ENCODE measurements around the gene SPATA24.
"Not testable (repeated sequence)": the region's sequence is repeated elsewhere in the genome, so short reads cannot be mapped to it uniquely, and the experiment has no call there.

SPATA24 gene

DNA sequence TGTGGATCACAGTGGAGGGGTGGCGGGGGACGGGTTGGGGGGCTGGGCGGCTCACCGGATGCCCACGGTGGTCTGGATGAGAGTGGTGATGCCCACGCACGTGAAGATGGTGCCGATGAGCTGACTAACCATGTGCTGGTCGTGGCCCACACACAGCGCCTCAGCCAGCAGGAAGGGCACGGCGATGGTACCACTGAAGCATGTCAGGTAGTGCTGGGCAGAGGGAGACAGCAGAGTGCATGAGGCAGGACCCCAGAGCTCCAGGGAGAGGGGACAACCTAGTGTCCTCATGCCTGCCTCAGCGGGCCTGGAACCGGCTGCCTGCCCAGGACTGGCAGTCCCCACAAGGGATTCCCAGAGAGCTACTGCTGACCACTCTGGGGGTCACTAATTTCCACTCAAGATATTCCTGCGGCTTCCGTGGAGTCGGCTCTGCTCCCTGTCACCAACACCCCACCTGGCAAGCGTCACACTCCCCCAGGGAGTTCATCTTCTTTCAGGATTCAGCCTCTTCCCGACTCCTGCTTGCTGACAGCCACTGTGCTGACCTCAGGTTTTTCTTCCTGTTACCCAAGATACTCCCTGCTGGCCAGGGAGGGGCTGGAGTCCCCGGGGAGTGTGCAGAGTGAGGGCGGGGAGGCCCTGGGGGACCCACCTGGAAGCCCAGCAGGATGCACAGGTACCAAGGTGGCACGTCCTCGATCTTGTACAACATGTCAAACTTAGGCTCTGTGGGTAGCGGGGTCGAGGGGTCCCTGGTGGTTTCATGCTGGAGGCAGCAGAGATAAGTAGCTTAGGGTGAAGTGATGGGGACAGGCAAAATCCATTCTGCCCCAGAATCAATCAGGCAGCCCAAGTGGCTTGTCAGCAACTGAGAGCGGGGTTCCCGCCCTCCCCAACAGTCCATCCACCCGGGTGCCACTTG is 21.8 kb downstream of the SPATA24 start:
- no peak for DNase-seq

DNA sequence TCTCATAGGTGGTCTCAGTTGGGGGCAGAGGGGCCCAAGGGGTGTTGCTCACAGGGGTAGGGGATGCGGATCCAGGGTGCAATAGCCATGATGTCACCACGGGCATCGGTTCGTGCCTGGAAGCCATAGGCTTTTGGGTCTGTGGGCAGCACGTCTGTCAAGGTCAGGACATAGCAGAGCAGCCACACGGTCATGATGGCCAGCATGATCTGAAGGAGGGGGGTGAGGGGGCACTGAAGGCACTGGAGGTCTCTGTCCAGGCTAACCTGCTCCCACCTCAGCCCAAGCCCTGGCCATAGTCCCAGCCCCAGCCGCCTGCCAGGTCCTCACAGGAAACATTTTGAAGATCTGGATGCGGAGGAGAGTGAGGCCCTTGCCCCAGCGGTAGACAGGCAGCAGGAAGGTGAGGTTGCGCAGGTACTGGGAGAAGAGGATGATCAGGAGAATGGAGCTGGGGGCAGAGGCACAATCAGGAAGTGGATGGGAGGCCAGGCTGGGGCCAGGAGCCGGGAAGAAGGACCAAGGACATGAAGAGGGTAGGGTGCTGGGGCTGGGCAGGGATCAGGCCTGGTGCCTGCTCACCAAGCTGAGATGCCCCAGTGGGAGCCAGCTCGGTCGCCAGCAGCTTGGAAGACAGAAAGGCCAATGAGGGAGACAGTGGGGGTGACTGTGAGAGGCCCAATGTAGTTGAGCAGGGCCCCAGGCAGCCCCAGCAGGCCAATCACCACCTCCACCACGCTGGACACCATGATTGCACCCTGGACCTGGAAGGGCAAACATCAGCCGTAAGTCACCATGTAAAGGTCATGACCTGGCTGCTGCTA is 24.1 kb downstream of the SPATA24 start:
- no peak for DNase-seq

DNA sequence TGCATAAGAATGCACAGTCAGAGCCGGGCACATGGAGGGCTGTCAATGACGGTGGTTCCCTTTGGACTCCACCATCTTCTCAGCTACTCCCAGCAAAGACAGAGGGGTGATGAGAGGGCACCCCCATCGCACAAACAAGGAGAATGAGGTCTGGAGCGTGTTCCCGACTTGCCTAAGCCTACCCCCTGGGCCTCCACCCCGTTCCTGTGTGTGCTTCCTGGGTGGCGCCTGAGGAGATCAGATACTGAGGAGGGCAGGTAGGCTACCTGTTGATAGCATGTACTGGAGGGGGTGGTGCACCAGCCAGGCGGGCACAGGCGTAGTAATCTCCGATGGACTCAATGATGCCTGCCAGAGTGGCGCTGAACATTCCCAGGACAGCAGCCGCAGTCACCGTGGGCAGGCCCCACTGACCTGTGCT is 24.9 kb downstream of the SPATA24 start:
- no peak for DNase-seq

DNA sequence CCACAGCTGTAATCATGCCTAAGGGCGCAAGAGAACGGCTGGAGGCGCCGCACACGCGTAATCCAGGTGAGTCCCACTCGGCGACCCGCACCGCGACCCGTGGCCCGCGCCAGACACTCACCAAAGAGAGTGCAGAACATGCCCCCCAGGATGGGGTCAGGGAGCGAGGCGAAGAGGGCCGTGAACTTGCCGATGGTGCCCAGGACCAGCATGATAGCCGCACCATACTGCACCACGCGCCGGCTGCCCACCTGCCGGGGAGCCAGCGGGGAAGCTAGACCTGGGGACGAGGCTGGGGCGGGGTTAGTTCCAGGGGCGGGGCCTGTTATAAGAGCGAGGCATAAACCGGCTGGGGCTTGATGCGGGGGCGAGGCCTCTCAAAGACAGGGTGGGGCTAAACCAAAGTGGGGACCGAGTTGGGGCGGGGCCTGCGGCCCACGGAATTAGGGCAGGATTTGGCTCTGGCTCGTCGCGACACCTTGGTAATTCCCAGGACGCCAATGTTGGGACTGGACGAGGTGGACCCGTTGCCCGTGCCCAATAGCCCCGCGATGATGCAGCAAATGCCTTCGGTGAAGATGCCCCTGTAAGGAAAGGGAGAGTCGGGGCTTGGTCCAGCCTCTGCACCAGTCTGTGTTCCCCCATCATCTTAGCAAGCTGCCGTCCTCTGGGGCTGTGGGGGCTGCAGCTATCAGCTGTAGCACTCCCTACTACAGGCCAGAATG is 25.6 kb downstream of the SPATA24 start:
- DNase-seq, result no peak

DNA sequence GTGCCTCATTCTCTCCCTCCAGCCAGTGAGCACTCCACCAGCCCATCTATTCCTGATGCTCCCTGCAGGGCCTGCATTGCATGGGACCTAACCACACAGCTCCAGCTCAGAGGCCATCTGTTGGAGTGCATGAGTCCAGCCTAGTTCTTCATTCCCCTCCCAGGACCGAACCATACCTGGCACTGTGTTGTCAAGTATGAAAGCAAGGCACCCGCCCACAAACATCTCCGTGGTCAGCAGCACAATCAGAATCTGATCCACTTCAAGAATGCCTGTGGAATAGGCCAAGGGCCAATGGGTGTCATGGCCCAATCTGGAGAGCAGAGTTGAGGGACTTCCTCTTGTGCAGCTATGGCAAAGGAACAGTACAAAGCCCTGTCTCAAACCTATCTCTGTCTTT is 26.7 kb downstream of the SPATA24 start:
- DNase-seq, result no peak

DNA sequence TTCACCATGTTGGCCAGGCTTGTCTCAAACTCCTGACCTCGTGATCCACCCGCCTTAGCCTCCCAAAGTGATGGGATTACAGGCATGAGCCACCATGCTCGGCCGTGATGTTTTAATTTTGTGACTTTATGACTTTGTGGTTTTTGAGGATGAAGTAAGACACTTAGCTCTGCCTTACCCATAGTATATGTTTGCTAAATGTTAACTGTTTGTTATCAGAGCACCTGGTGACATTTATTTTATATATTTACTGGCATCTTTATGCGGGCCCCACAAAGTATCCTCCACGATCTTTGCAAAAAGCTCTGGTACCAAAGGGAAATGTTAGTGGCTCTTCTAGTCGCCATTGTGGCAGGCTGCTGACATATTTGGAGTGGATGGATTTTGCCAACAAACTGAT is 27.5 kb downstream of the SPATA24 start:
- no peak for DNase-seq

DNA sequence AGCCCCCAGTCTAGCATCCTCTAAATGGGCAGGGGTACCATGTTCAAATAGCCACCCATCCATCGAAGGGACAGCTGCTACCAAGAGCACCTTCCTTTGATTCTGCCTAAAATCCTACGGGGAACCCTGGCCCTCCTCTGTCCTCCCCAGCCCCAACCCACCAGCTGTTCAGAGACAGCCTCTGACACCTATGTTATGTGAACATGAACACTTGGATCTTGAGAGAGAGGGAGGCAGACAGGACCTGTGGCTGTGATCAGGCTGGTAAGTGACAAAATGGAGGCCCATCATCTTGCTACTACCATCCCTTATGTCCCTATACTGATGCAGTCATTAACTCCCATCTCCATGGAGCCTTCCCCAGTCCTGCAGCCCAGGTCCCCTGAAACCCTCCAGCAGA is 29.0 kb downstream of the SPATA24 start:
- no peak for DNase-seq

DNA sequence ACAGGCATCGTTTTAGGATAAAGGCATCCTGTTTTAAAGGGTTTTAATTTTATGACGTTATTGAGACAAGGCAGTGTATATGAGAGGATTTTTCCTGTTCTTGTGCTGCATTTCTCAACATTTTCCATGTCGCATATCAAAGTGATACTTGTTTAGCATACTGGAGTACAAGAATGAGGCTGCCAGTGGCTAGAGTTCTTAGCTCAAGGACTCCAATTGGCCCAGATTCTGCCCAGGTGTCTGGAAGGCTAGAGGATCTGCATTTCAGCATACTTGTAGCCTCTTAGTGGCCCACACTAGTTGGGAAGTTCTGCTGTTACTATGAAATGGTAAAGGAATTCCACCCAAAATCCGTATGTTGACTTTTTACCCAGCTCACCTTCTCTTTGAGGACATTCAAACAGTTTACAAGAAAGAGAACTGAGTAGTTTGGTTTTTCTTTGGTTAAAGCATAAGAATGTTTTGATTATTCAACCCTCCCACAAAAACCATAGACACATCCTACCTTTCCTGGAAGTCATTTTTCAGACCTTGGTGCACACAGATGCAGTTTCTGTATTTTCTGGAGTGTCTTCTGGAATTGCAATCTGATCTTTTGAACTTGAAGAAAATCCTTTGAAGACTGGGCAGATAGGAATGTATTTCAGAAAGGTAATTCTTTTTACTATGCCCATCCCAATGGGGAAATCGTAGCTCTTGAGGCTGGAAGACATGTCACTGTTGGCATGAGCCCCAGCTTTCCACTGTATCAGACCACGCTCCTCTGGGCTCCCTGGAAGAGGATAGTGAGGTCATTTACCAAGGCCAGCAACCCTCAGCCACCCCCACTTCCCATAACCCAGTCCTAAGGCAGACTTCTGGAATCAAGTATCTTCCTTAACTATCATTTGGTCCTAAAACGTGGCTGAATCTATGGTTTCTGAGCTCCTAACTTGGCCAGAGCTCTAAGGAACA is 32.1 kb downstream of the SPATA24 start:
- no peak for DNase-seq

DNA sequence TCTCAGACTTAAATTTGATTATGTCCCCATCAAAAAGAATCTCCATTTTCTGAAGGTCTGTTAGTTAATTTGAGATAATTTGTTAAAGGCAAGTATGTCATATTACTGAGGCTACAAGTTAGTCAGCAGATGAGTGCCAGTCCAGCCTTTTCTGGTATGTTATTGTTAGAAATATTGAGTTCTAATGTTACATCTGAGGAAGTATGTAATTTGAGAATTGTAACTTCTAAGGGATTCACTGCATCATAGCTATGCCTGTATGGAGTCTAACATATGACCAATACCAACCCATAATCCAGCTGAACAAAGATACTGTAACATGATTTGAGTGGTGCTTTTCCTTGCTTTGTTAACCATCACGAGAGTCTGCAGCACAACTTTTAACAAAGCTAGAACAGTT is 34.7 kb downstream of the SPATA24 start:
- DNase-seq, result no peak

DNA sequence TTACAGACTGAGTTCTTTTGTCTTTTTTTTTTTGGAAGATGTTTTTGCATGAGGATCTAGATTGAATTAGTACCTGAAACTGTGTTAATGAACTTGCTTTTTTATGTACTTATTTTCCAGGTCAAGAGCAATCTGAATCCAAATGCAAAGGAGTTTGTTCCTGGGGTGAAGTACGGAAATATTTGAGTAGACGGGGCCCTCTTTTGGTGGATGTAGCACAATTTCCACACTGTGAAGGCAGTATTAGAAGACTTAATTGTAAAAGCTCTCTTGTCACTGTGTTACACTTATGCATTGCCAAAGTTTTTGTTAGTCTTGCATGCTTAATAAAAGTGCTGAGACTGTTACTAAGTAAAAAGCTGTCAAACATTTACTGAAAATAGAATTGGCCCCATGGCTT is 35.3 kb downstream of the SPATA24 start:
- DNase-seq, result no peak

DNA sequence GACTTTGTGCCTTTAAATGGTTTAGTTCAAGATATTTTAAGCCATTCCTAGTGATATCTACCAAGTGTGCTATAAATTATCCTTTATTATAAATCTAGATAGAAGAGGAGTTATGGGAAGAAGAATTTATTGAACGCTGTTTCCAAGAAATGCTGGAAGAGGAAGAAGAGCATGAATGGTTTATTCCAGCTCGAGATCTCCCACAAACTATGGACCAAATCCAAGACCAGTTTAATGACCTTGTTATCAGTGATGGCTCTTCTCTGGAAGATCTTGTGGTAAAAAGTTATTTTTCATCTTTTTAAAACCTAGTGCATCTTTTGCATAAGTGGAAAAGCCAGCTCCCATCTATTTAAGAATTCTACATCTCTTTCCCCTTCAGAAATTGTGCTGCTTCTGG is 39.4 kb downstream of the SPATA24 start:
- DNase-seq, result no peak

DNA sequence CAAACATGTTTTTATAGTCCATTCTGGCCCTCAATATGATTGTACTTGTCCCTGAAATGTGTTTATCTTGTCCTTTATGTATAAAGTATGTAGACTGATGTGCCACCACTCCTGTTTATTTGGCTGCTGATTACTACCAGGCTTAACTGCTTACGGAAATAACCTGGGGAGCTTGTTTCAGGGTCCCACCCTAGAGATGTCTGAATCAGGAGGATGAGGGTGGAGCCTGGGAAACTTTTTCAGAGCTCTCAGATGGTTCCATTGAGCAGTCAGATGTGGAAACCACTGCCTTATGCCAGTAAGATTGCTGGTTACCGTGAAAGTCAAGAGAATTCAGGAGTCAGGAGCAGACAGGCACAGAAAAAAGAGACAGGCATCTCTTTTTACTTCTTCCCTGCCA is 40.0 kb downstream of the SPATA24 start:
- no peak for DNase-seq

DNA sequence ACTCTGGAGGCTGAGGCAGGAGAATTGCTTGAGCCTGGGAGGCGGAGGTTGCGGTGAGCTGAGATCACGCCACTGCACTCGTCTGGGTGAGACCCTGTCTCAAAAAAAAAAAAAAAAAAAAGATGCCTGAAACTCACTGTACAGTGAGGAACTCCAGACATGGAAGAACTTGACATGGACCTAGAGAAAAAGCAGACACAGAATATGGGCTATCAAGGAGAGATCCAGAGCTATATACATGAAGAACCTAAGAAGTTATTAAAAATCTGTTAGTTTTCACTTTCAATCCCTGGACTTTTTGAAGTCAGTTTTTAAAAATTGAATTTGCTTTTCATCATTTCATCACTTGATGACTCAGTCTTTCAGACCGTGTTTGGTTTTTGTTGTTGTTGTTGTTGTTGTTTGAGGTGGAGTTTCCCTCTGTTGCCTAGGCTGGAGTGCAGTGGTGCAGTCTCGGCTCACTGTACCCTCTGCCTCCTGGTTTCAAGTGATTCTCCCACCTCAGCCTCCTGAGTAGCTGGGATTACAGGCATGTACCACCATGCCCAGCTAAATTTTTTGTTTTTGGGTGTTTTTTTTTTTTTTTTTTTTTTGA is 42.0 kb downstream of the SPATA24 start:
- no peak for DNase-seq

DNA sequence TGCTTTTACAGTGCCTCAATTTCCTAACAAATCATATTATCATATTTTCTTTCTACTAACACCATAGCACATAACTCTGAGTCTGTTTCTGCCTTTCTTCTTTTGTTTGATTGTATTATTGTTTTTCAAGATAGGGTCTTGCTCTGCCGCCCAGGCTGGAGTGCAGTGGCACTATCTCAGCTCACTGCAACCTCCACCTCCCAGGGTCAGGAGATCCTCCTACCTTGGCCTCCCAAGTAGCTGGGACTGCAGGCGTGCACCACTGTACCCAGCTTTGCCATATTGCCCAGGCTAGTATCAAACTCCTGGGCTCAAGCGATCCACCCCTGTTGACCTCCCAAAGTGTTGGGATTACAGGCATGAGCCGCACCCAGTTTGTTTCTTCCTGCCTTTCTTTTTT is 43.5 kb downstream of the SPATA24 start:
- no peak for DNase-seq

DNA sequence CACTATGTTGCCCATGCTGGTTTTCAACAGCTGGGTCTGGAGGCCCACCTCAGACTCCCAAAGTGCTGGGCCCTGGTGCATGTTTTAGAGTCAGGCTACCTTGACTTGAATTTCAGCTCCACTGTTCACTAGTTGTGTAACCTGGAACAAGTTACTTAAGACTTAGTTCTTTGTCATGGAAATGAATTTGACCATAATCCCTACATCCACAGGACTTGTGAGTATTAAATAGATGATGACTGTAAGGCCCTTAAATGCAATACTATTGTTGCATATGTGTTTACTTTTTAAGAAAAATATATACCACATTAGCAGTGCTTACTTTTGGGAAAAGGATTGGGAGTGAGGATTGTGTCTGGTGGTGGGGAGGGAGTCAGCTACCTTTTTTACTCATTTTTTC is 45.8 kb downstream of the SPATA24 start:
- no peak for DNase-seq

DNA sequence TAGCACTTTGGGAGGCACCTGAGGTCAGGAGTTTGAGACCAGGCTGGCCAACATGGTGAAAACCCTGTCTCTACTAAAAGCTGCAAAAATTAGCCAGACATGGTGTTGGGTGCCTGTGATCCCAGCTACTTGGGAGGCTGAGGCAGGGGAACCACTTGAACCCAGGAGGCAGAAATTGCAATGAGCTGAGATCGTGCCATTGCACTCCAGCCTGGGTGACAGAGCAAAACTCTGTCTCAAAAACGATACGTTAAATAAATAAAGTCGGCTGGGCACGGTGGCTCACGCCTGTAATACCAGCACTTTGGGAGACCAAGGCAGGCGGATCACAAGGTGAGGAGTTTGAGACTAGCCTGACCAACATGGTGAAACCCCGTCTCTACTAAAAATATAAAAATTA is 48.0 kb downstream of the SPATA24 start:
- DNase-seq, result not testable (repeated sequence)

DNA sequence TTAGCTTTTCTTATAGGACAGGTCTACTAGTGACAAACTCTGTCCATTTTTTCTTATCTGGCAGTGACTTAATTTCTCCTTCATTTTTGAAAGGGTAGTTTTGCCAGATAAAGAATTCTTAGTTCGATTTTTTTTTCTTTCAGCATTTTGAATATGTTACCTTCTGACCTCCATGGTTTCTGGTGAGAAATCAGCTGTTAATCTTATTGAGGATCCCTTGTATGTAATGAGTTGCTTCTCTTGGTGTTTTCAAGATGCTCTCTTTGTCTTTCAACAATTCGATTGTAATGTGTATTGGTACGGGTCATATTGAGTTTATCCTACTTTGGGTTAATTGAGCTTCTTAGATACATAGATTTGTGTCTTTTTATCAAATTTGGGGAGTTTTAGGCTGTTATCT is 49.7 kb downstream of the SPATA24 start:
- DNase-seq, result no peak

DNA sequence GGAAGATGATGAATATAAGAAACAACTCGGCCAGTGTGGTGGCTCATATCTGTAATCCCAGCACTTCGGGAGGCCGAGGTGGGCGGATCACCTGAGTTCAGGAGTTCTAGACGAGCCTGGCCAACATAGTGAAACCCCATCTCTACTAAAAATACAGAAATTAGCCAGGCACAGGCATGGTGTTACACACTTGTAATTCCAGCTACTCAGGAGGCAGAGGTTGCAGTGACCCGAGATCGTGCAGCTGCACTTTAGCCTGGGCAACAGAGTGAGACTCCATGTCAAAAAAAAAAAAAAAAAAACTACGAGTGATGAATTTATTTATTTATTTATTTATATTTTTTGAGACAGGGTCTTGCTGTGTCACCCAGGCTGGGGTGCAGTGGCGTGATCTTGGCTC is 56.0 kb downstream of the SPATA24 start:
- not testable (repeated sequence) for DNase-seq

All from NCI-H82 (cell line).